Measurements from ENCODE around the gene ST14. TPM values are rescaled to one million over a fixed set of nuclear protein-coding genes. Genes with fewer than 3 reads are reported as not detected.

Gene ST14
- polyA plus RNA-seq, 1 donor (not counting 4 experiments of a cell fraction or from before 2014, with no cell fraction given) = 45.8 TPM

DNA sequence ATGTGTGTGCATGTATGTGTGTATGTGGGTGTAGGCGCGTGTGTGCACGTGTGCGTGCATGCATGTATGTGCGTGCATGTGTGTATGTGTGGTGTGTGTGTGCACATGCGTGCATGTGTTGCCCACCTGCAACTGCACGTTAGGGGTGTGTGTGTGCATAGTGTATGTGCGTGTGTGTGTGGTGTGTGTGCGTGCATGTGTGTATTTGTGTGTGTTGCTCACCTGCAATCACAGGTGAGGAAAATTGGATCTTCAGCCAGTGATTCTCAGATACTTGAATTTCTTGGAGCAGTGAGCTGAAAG, 54.3 kb downstream of the ST14 start:
- no peak overlapping the region for H3K27ac ChIP-seq (ENCODE audit: control insufficient read depth, insufficient read depth, low read length)
- FAIRE-seq = no peak
- no peak overlapping the region for H2AFZ ChIP-seq (ENCODE audit: control insufficient read depth, low read length)
- no peak for DNase-seq (ENCODE audit: low read depth, low spot score)
- TF ChIP-seq EZH2 (IDR thresholded peaks at IDR 0.05; ENCODE audit: low read length) = no peak
- TF ChIP-seq, protein P1, sequence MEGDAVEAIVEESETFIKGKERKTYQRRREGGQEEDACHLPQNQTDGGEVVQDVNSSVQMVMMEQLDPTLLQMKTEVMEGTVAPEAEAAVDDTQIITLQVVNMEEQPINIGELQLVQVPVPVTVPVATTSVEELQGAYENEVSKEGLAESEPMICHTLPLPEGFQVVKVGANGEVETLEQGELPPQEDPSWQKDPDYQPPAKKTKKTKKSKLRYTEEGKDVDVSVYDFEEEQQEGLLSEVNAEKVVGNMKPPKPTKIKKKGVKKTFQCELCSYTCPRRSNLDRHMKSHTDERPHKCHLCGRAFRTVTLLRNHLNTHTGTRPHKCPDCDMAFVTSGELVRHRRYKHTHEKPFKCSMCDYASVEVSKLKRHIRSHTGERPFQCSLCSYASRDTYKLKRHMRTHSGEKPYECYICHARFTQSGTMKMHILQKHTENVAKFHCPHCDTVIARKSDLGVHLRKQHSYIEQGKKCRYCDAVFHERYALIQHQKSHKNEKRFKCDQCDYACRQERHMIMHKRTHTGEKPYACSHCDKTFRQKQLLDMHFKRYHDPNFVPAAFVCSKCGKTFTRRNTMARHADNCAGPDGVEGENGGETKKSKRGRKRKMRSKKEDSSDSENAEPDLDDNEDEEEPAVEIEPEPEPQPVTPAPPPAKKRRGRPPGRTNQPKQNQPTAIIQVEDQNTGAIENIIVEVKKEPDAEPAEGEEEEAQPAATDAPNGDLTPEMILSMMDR (optimal IDR thresholded peaks at IDR 0.05 in 1 of 3, IDR thresholded peaks at IDR 0.05 in 1 of 3, conservative IDR thresholded peaks at IDR 0.05 in 1 of 3; ENCODE audit: extremely low read depth in 1 of 3, insufficient read depth in 2 of 3, low read length in 3 of 3) = no peak
- H3K27me3 ChIP-seq (ENCODE audit: control insufficient read depth, extremely low read depth, insufficient read depth, low read length) = no peaks in the 10 kb centered on the region
- no peak overlapping the region for H3K9ac ChIP-seq (ENCODE audit: control insufficient read depth, extremely low read depth, insufficient read depth, low read length)
- H3K79me2 ChIP-seq (ENCODE audit: control insufficient read depth, insufficient read depth, low read length) = no peaks in the 10 kb centered on the region
- H3K4me1 ChIP-seq (ENCODE audit: control insufficient read depth, extremely low read depth, insufficient read depth, low read length) = no peaks in the 10 kb centered on the region
- no peak overlapping the region for H3K4me2 ChIP-seq (ENCODE audit: control insufficient read depth, extremely low read depth, insufficient read depth, low read depth, low read length)
- H4K20me1 ChIP-seq (ENCODE audit: control insufficient read depth, extremely low read depth, insufficient read depth, low read length) = no peaks in the 10 kb centered on the region
- no peak overlapping the region for H3K4me3 ChIP-seq (ENCODE audit: control insufficient read depth in 2 of 3, extremely low read depth in 1 of 3, insufficient read depth in 2 of 3, low read depth in 1 of 3, low read length in 3 of 3)
- no peaks in the 10 kb centered on the region for H3K9me1 ChIP-seq (ENCODE audit: control insufficient read depth, extremely low read depth, insufficient read depth, low read length)
- peaks cover 3 to 9% of the 10 kb centered on the region in 2 experiments for H3K36me3 ChIP-seq (ENCODE audit: control insufficient read depth in 2 of 2, extremely low read depth in 1 of 2, insufficient read depth in 2 of 2, low read length in 2 of 2)
- dilution Hi-C loops (cut with MboI; ENCODE audit: extremely low pct_ligation_motif_present, low sequenced_read_pairs) = no loop called here
- H3K9me3 ChIP-seq (ENCODE audit: control insufficient read depth, low read depth, low read length) = no peaks in the 10 kb centered on the region

- no peak for FAIRE-seq
- Histone ChIP-seq H3K27ac (ENCODE audit: control insufficient read depth, insufficient read depth, low read length) (no peak overlapping the region), H3K36me3 (ENCODE audit: control insufficient read depth in 2 of 2, extremely low read depth in 1 of 2, insufficient read depth in 2 of 2, low read length in 2 of 2) (peaks cover 3% of the 10 kb centered on the region in 2 experiments), H3K9me3 (ENCODE audit: control insufficient read depth, low read depth, low read length) (no peaks in the 10 kb centered on the region), H4K20me1 (ENCODE audit: control insufficient read depth, extremely low read depth, insufficient read depth, low read length) (no peaks in the 10 kb centered on the region), H3K9me1 (ENCODE audit: control insufficient read depth, extremely low read depth, insufficient read depth, low read length) (no peaks in the 10 kb centered on the region), H3K79me2 (ENCODE audit: control insufficient read depth, insufficient read depth, low read length) (no peaks in the 10 kb centered on the region), H3K9ac (ENCODE audit: control insufficient read depth, extremely low read depth, insufficient read depth, low read length) (no peak overlapping the region), H3K4me2 (ENCODE audit: control insufficient read depth, extremely low read depth, insufficient read depth, low read depth, low read length) (no peak overlapping the region), H3K4me3 (ENCODE audit: control insufficient read depth in 2 of 3, extremely low read depth in 1 of 3, insufficient read depth in 2 of 3, low read depth in 1 of 3, low read length in 3 of 3) (no peak overlapping the region), H2AFZ (ENCODE audit: control insufficient read depth, low read length) (no peak overlapping the region), H3K27me3 (ENCODE audit: control insufficient read depth, extremely low read depth, insufficient read depth, low read length) (no peaks in the 10 kb centered on the region), H3K4me1 (ENCODE audit: control insufficient read depth, extremely low read depth, insufficient read depth, low read length) (no peaks in the 10 kb centered on the region)
- TF ChIP-seq EZH2 (IDR thresholded peaks at IDR 0.05; ENCODE audit: low read length) = no peak
- TF ChIP-seq, protein P1 (optimal IDR thresholded peaks at IDR 0.05 in 1 of 3, IDR thresholded peaks at IDR 0.05 in 1 of 3, conservative IDR thresholded peaks at IDR 0.05 in 1 of 3; ENCODE audit: extremely low read depth in 1 of 3, insufficient read depth in 2 of 3, low read length in 3 of 3) = no peak
- DNase-seq (ENCODE audit: low read depth, low spot score) = no peak
- dilution Hi-C loops (cut with MboI; ENCODE audit: extremely low pct_ligation_motif_present, low sequenced_read_pairs) = no loop called here
Measured at GRCh38 chr11:130214861-130215530, 55.4 kb downstream of the ST14 start.

All from keratinocyte (primary cell).